Measurements from ENCODE around the gene NARS2. TPM values are rescaled to one million over a fixed set of nuclear protein-coding genes. Genes with fewer than 3 reads are reported as not detected.

NARS2 gene
- total and polyA plus RNA-seq, 9 of the 15 experiments (the other 6 are each of a cell fraction or from before 2014, with no cell fraction given): 26.8 to 48.0 (median 34.2) TPM

DNA sequence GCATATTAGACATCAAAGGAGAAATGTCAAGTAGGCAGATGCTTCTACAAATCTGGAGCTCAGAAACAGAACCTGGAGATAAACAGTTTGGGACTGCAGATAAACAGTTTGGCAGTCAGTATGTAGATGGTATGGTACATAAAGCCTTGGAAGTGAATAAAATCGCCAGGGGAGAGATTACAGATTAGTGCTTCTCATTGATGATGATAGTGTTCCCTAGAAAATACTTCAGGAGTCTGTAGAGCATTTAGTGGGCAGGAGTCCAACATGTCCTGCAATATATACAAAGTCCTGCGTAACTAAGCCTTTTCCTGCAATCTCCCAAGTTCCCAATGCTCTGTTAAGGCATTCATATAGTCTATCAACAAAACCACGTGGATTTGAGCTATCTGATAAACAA is 35.2 kb downstream of the NARS2 start (continued):
- TF ChIP-seq ZNF586 (CRISPR knock-in tag; conservative IDR thresholded peaks at IDR 0.05): no peak
- TF ChIP-seq MEIS2 (IDR thresholded peaks at IDR 0.05; ENCODE audit: partially characterized antibody): no peak
- no peak for TF ChIP-seq CBFA2T3 (IDR thresholded peaks at IDR 0.05)
- TF ChIP-seq TCF3 (CRISPR knock-in tag; IDR thresholded peaks at IDR 0.05): no peak
- no peak for TF ChIP-seq KAT8 (IDR thresholded peaks at IDR 0.05; ENCODE audit: low read depth)
- no peak for TF ChIP-seq FUS (optimal IDR thresholded peaks at IDR 0.05; ENCODE audit: low read depth, low read length)

DNA sequence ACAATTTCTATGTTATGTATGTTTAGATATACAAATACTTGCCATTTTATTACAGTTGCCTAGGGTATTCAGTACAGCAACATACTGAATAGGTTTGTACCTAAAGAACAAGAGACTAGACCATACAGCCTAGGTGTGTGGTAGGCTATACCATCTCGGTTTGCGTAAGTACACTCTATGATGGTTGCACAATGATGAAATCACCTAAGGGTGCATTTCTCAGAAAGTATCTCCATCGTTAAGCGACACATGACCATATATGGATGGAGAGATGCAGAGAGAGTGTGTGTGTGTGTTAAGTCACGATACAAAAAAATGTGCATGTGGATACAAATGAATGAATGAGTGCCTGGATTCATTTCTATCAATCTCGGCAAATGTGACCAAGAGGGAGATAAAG is 37.7 kb downstream of the NARS2 start:
- ChIA-PET CTCF (ENCODE audit: low intra/inter-chr PET ratio) (no interaction called here), POLR2A (interaction anchor here (1.0 kb wide), 1 partner anchor 13 kb away, joined by 3 read pairs; no protein-coding TSS in a partner anchor)
- no peaks in the 10 kb centered on the region for H3K4me1 ChIP-seq (replicated peaks in 1 of 2; ENCODE audit: control insufficient read depth in 2 of 2, insufficient read depth in 2 of 2, low read length in 2 of 2)
- no peaks in the 10 kb centered on the region for H3K27me3 ChIP-seq (ENCODE audit: control insufficient read depth in 2 of 2, insufficient read depth in 2 of 2, low read length in 2 of 2)
- in situ Hi-C loops (cut with MboI): no loop called here
- no peak for FAIRE-seq
- ATAC-seq: no peak
- 89% methylated on average over 6 of the region's 6 CpGs for WGBS (ENCODE audit: insufficient coverage, low coverage, missing lambda C conversion rate)
- no peaks in the 10 kb centered on the region for H3K9me3 ChIP-seq (replicated peaks; ENCODE audit: control insufficient read depth, insufficient read depth, low read depth, low read length)
- H3K9ac ChIP-seq (ENCODE audit: insufficient read depth in 1 of 2, low read depth in 2 of 2, low read length in 2 of 2): no peak overlapping the region
- H3K4me2 ChIP-seq (ENCODE audit: insufficient read depth, low read length): no peak overlapping the region
- no peak overlapping the region for H2AFZ ChIP-seq (ENCODE audit: low read depth, low read length)
- intact Hi-C loops (cut with micrococcal nuclease): no loop called here
- H3K4me3 ChIP-seq: no peak overlapping the region
- no peak for DNase-seq (ENCODE audit: extremely low read depth in 1 of 4, low spot score in 3 of 4)
- TF ChIP-seq, protein P1, sequence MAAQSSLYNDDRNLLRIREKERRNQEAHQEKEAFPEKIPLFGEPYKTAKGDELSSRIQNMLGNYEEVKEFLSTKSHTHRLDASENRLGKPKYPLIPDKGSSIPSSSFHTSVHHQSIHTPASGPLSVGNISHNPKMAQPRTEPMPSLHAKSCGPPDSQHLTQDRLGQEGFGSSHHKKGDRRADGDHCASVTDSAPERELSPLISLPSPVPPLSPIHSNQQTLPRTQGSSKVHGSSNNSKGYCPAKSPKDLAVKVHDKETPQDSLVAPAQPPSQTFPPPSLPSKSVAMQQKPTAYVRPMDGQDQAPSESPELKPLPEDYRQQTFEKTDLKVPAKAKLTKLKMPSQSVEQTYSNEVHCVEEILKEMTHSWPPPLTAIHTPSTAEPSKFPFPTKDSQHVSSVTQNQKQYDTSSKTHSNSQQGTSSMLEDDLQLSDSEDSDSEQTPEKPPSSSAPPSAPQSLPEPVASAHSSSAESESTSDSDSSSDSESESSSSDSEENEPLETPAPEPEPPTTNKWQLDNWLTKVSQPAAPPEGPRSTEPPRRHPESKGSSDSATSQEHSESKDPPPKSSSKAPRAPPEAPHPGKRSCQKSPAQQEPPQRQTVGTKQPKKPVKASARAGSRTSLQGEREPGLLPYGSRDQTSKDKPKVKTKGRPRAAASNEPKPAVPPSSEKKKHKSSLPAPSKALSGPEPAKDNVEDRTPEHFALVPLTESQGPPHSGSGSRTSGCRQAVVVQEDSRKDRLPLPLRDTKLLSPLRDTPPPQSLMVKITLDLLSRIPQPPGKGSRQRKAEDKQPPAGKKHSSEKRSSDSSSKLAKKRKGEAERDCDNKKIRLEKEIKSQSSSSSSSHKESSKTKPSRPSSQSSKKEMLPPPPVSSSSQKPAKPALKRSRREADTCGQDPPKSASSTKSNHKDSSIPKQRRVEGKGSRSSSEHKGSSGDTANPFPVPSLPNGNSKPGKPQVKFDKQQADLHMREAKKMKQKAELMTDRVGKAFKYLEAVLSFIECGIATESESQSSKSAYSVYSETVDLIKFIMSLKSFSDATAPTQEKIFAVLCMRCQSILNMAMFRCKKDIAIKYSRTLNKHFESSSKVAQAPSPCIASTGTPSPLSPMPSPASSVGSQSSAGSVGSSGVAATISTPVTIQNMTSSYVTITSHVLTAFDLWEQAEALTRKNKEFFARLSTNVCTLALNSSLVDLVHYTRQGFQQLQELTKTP (IDR thresholded peaks at IDR 0.05; ENCODE audit: low read depth in 1 of 2, partially characterized antibody in 2 of 2): no peak
- BruUV-seq (replicated peaks): no TSS peak
- H3K27ac ChIP-seq (ENCODE audit: extremely low read depth, low read depth, low read length): no peak overlapping the region
- no peaks in the 10 kb centered on the region for H4K20me1 ChIP-seq (replicated peaks; ENCODE audit: control insufficient read depth, insufficient read depth, low read length)
- H3K9me1 ChIP-seq (ENCODE audit: control insufficient read depth, insufficient read depth, low read length): no peaks in the 10 kb centered on the region
- H3K79me2 ChIP-seq (ENCODE audit: control insufficient read depth, insufficient read depth, low read length): no peaks in the 10 kb centered on the region
- H3K36me3 ChIP-seq (ENCODE audit: control insufficient read depth, insufficient read depth, low read length): peaks cover 31% of the 10 kb centered on the region; the same call in 2 of the 3 replicates

All from K562 (cell line).